Measurements from ENCODE around the gene WNK4.
"Not testable (repeated sequence)": the region's sequence is repeated elsewhere in the genome, so short reads cannot be mapped to it uniquely, and the experiment has no call there.

Gene WNK4

DNA sequence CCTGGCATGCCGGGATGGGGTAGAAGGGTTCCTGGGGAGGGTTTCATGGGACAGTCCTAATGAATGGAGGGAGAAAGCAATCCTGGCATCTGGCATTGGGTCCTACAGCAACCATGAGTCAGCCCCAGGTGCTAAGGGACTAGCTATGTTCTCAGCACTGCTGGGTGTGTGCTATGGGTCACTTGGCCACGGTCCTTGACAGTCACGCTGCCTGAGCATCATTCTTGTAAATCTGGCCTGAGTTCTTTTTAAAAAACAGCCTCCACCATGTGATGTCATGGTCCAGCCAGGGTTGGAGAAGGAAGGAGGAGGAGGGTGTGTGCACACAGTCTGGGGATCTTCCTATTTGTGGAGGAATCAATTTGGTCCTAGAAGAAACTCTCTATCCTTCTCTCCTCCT lies 25.6 kb upstream of the WNK4 start:
- H3K4me3 ChIP-seq (ENCODE audit: low read length) = no peak overlapping the region

DNA sequence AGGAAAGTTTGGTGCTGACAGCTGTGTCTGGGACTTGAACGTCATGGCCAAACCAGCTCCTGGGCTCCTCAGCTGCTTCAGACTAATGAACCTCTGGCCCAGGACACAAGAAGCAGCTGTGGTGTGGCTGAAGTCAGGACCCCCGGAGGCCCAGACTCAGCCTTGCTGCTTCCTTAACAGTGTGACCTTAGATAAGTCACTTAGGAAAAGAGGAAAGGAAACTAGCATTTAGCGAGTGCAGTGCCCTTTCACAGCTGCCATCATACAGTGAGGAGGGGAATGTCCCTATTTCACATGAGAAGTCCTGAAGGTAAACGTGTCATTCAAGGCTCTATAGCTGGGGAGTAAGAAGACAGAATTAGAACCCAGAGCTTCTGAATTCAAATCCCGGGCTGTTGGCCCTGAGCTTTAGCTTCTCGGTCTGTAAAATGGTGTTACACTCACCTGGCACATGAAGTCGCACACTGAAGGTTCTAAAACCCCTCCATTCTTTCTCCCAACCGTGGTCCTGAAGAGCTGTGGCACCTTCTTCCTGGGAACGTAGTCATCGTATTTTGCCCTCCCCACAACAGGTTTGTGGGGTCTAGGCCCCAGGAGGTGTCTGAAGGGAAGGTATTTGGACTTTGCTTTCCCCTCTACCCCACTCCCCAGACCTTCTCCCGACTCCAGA lies 20.3 kb upstream of the WNK4 start:
- no peak overlapping the region for H3K4me3 ChIP-seq (ENCODE audit: low read length)
- H3K9ac ChIP-seq (ENCODE audit: low read length) = no peak overlapping the region
- no peaks in the 10 kb centered on the region for H3K36me3 ChIP-seq (ENCODE audit: control insufficient read depth, insufficient read depth, low read length)
- peaks cover 21% of the 10 kb centered on the region for H3K4me1 ChIP-seq (ENCODE audit: control insufficient read depth, insufficient read depth, low read length)
- H3K27me3 ChIP-seq (ENCODE audit: control insufficient read depth, insufficient read depth, low read length) = peaks cover 29% of the 10 kb centered on the region
- H3K9me3 ChIP-seq (ENCODE audit: control insufficient read depth, low read length) = no peaks in the 10 kb centered on the region

More for the DNA sequence above, 25.6 kb upstream of the WNK4 start:
- Histone ChIP-seq H3K36me3 (ENCODE audit: control insufficient read depth, insufficient read depth, low read length) (no peaks in the 10 kb centered on the region), H3K9ac (ENCODE audit: low read length) (no peak overlapping the region), H3K27me3 (ENCODE audit: control insufficient read depth, insufficient read depth, low read length) (peaks cover 2% of the 10 kb centered on the region), H3K9me3 (ENCODE audit: control insufficient read depth, low read length) (no peaks in the 10 kb centered on the region), H3K4me1 (ENCODE audit: control insufficient read depth, insufficient read depth, low read length) (no peaks in the 10 kb centered on the region)

DNA sequence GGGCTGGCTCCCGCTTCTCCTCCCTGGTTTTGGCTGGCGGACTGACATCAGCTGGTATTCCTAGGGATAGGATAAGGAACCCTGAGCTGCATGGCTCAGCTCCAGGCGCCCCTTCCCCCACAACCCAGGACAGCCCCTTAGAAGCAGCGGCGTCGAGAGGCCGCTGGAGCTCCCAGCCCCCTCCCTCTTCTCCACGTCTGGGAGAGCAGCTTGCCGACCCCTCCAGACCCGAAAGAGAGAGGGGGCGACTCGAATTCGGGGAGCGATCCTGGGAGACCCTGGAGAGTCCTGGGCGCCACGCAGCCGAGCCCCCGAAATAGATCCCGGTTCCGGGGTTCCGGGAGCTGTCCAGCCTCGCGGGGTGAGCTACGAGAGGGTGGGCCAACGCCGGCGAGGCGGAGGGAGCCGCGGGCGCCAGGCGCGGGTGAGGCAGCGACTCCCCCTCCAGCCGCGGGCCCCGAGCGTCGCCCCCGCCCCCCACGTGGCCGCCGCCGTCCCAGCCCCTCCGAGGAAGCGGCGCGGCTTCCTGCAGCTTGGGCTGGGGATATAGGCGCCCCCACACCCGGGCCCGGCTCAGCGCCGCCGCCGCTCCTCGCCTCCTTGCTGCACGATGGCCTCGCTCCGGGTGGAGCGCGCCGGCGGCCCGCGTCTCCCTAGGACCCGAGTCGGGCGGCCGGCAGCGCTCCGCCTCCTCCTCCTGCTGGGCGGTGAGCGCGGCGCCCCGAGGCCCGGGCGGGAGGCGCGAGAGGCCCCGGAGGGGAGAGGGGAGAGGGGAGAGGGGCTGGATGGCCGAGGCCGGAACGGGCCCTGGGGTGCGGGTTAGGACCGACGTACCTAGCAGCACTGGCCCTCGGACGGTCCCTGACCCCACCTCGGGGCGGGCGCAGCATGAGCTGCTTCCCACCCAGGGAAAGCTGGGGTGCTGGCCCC lies 19.5 kb upstream of the WNK4 start, which contains the start of gene RAMP2:
RAMP2 (plus strand) TSS at position 576 of the 930 bp plus-strand sequence; CDS start at position 611, 35 bp downstream.
- Histone ChIP-seq H3K4me3 (ENCODE audit: low read length) (no peak within 1 kb of the TSS), H3K4me1 (ENCODE audit: control insufficient read depth, insufficient read depth, low read length) (peaks cover 21% of the 10 kb centered on the region), H3K36me3 (ENCODE audit: control insufficient read depth, insufficient read depth, low read length) (no peaks in the 10 kb centered on the region), H3K27me3 (ENCODE audit: control insufficient read depth, insufficient read depth, low read length) (peaks cover 29% of the 10 kb centered on the region), H3K9me3 (ENCODE audit: control insufficient read depth, low read length) (no peaks in the 10 kb centered on the region), H3K9ac (ENCODE audit: low read length) (peak within 1 kb of the TSS; percentile 22)

DNA sequence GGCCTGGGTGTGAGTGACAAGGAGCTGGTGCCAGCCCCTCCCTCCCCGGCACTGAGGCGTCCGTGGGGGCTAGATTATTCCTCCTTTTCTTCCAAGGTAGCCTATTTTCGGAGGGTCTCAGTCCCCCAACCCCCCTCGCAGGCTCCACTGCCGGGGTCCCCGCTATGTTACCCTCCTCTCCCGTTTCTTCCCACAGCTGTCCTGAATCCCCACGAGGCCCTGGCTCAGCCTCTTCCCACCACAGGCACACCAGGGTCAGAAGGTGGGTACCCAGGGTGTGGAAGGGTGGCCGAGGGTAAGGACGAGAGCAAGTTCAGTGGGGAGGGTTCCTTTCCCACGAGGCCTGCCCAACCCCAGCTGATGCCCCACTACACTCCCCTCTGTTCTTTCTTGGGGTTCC lies 18.8 kb upstream of the WNK4 start:
- H3K9ac ChIP-seq (ENCODE audit: low read length) = peak overlapping the region; percentile 22
- peaks cover 21% of the 10 kb centered on the region for H3K4me1 ChIP-seq (ENCODE audit: control insufficient read depth, insufficient read depth, low read length)
- no peaks in the 10 kb centered on the region for H3K36me3 ChIP-seq (ENCODE audit: control insufficient read depth, insufficient read depth, low read length)
- peaks cover 29% of the 10 kb centered on the region for H3K27me3 ChIP-seq (ENCODE audit: control insufficient read depth, insufficient read depth, low read length)
- H3K9me3 ChIP-seq (ENCODE audit: control insufficient read depth, low read length) = no peaks in the 10 kb centered on the region
- no peak overlapping the region for H3K4me3 ChIP-seq (ENCODE audit: low read length)

DNA sequence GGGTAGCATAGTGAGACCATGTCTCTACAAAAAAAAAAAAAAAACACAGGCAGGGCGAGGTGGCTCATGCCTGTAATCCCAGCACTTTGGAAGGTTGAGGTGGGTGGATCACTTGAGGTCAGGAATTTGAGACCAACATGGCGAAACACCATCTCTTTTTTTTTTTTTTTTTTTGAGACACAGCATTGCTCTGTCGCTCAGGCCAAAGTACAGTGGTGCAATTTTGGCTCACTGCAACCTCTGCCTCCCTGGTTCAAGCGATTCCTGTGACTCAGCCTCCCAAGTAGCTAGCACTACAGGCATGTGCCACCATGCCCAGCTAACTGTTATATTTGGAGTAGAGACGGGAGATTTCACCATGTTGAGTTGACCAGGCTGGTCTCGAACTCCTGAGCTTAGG lies 14.3 kb upstream of the WNK4 start:
- Histone ChIP-seq H3K36me3 (ENCODE audit: control insufficient read depth, insufficient read depth, low read length) (no peaks in the 10 kb centered on the region), H3K9ac (ENCODE audit: low read length) (no peak overlapping the region), H3K4me1 (ENCODE audit: control insufficient read depth, insufficient read depth, low read length) (peaks cover 11% of the 10 kb centered on the region), H3K9me3 (ENCODE audit: control insufficient read depth, low read length) (no peaks in the 10 kb centered on the region), H3K27me3 (ENCODE audit: control insufficient read depth, insufficient read depth, low read length) (peaks cover 17% of the 10 kb centered on the region), H3K4me3 (ENCODE audit: low read length) (no peak overlapping the region)

DNA sequence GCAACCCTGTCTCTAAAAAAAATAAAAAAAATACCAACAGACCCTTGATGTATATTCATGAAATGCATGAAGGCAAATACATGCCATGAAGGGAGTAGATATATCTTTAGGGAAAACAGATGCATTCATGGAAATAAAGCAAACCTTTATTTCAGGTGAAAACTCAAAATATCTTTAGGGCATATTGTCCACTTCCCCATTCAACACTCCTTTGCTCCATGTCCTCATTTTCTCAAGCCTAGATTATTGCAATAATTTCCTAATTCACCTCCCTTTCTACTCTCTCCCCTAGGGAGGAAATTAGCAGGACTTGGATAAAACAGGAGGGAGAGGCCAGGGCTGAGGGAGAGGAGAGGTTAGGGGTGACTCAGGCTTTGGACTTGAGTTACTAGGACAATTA lies 12.9 kb upstream of the WNK4 start:
- Histone ChIP-seq H3K9me3 (ENCODE audit: control insufficient read depth, low read length) (no peaks in the 10 kb centered on the region), H3K27me3 (ENCODE audit: control insufficient read depth, insufficient read depth, low read length) (peaks cover 5% of the 10 kb centered on the region), H3K4me3 (ENCODE audit: low read length) (no peak overlapping the region), H3K36me3 (ENCODE audit: control insufficient read depth, insufficient read depth, low read length) (no peaks in the 10 kb centered on the region), H3K4me1 (ENCODE audit: control insufficient read depth, insufficient read depth, low read length) (peaks cover 13% of the 10 kb centered on the region), H3K9ac (ENCODE audit: low read length) (no peak overlapping the region)

DNA sequence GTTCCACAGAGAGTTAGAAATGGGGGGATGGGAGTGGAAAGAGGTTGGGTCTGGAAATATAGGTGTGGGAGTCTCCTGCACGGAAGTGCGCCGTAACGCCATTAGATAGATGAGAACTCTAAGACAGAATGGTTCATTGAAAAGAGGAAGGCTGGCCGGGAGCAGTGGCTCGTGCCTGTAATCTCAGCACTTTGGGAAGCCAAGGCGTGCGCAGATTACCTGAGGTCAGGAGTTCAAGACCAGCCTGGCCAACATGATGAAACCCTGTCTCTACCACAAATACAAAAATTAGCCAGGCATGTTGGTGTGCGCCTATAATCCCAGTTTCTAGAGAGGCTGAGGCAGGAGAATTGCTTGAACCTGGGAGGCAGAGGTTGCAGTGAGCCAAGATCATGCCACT lies 12.4 kb upstream of the WNK4 start:
- not testable (repeated sequence) for H3K27me3 ChIP-seq (ENCODE audit: control insufficient read depth, insufficient read depth, low read length); H3K9ac ChIP-seq (ENCODE audit: low read length); H3K9me3 ChIP-seq (ENCODE audit: control insufficient read depth, low read length); H3K4me3 ChIP-seq (ENCODE audit: low read length); H3K36me3 ChIP-seq (ENCODE audit: control insufficient read depth, insufficient read depth, low read length)
- H3K4me1 ChIP-seq (ENCODE audit: control insufficient read depth, insufficient read depth, low read length) = peaks cover 16% of the 10 kb centered on the region

DNA sequence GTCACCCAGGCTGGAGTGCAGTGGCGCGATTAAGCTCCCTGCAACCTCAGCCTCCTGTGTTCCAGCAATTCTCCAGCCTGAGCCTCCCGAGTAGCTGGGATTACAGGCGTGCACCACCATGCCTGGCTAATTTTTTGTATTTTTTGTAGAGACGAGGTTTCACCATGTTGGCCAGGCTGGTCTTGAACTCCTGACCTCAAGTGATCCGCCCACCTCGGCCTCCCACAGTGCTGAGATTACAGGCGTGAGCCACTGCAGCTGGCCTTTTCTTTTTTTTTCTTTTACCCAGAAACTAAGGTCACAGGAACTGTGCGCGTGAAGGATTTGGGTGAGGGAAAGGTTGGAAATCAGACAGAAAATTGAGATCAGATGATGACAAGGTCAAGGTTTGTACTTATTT lies 10.4 kb upstream of the WNK4 start:
- H3K4me1 ChIP-seq (ENCODE audit: control insufficient read depth, insufficient read depth, low read length) = peaks cover 19% of the 10 kb centered on the region
- H3K27me3 ChIP-seq (ENCODE audit: control insufficient read depth, insufficient read depth, low read length); H3K9me3 ChIP-seq (ENCODE audit: control insufficient read depth, low read length); H3K4me3 ChIP-seq (ENCODE audit: low read length); H3K9ac ChIP-seq (ENCODE audit: low read length); H3K36me3 ChIP-seq (ENCODE audit: control insufficient read depth, insufficient read depth, low read length): not testable (repeated sequence)

DNA sequence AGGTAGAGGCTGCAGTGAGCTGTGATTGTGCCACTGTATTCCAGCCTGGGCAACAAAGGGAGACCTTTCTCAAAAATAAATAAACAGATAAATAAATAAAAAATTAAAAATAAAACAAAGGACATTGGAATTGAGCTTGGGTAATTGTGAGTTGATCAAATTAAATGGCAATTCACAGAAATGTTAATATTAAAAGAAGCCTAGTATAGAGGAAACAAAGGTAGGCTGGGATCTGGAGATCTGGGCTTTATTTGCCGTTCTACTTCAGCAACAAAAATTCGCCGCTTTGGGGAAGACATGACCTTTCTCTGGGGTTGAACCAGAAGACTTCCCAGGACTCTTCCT lies 7.5 kb upstream of the WNK4 start:
- Histone ChIP-seq H3K9ac (ENCODE audit: low read length) (peak overlapping the region; percentile 93), H3K4me1 (ENCODE audit: control insufficient read depth, insufficient read depth, low read length) (peaks cover 19% of the 10 kb centered on the region), H3K36me3 (ENCODE audit: control insufficient read depth, insufficient read depth, low read length) (peaks cover 8% of the 10 kb centered on the region), H3K9me3 (ENCODE audit: control insufficient read depth, low read length) (no peaks in the 10 kb centered on the region), H3K27me3 (ENCODE audit: control insufficient read depth, insufficient read depth, low read length) (no peaks in the 10 kb centered on the region), H3K4me3 (ENCODE audit: low read length) (peak overlapping the region; percentile 86)

DNA sequence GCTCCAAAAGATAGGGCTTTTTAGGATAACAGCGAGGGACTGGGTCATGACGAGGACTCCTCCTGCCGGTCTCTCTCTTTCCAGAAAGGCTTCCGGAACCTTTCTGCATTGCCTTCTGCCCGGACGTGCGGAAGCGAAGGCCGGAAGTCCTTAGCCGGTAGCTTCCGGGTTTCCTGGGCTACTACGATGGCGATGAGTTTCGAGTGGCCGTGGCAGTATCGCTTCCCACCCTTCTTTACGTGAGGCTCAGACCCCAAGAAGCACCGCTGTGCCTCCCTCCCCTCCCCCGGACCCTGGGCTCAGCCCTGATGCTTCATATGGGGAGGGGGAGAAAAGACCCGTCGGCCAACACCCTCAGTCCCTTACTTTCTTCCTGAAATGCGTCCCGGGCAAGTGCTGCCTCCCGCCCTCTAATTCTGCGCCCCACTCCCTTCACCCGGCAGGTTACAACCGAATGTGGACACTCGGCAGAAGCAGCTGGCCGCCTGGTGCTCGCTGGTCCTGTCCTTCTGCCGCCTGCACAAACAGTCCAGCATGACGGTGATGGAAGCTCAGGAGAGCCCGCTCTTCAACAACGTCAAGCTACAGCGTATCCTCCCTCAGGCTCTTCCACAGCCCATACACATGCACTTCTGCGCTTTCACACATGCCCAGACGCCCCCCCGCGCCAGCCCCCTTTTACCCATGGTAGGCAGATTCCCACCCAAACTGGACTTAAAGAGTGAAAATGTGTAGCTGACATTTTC lies 6.9 kb upstream of the WNK4 start, which contains the start of gene VPS25:
VPS25 (plus strand) TSS at position 160 of the 746 bp plus-strand sequence; CDS start at position 187, 27 bp downstream.
- Histone ChIP-seq H3K4me1 (ENCODE audit: control insufficient read depth, insufficient read depth, low read length) (peaks cover 19% of the 10 kb centered on the region), H3K9me3 (ENCODE audit: control insufficient read depth, low read length) (no peaks in the 10 kb centered on the region), H3K4me3 (ENCODE audit: low read length) (peak within 1 kb of the TSS; percentile 86)

DNA sequence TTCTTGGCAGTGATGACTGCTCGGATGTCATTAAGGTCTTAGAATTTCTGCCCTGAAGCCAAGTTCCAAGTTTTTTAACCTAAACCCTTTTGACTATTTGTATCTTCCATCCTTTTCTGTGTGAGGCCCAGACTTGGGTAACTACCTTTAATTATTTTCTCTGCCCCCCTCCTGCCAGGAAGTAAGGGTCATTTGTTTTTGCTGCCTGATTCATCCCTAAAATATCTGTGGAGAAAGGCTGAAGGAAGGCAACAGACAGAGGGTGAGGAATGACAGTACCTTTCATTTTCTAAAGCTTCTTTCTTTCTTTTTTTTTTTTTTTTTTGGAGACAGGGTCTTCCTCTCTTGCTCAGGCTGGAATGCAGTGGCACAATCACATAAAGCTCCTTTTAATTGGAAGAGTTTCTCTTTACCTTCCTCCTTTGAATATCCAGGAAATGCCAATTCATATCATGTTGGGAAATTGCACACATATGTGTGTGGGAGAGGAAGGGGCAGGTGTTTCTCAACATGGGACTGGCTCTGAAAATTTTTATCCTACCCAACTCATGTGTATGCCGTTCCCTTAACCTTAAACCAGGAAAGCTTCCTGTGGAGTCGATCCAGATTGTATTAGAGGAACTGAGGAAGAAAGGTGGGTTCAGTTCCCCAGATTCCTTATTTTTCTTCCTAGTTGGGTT lies 6.2 kb upstream of the WNK4 start:
- Histone ChIP-seq H3K9ac (ENCODE audit: low read length) (peak overlapping the region; percentile 93), H3K36me3 (ENCODE audit: control insufficient read depth, insufficient read depth, low read length) (peaks cover 8% of the 10 kb centered on the region), H3K27me3 (ENCODE audit: control insufficient read depth, insufficient read depth, low read length) (no peaks in the 10 kb centered on the region), H3K4me3 (ENCODE audit: low read length) (peak overlapping the region; percentile 86), H3K9me3 (ENCODE audit: control insufficient read depth, low read length) (no peaks in the 10 kb centered on the region), H3K4me1 (ENCODE audit: control insufficient read depth, insufficient read depth, low read length) (peaks cover 19% of the 10 kb centered on the region)

More for the DNA sequence above, 6.9 kb upstream of the WNK4 start, which contains the start of gene VPS25:
- Histone ChIP-seq H3K36me3 (ENCODE audit: control insufficient read depth, insufficient read depth, low read length) (peaks cover 8% of the 10 kb centered on the region), H3K9ac (ENCODE audit: low read length) (peak within 1 kb of the TSS; percentile 93), H3K27me3 (ENCODE audit: control insufficient read depth, insufficient read depth, low read length) (no peaks in the 10 kb centered on the region)

Measured in mucosa of stomach (tissue), 1 donor.